ENCODE results near the gene SLC2A1.

SLC2A1 gene

GRCh38 chr1:42981255-42981805 lies 22.7 kb upstream of the SLC2A1 start:
- DNase-seq (ENCODE audit: extremely low read depth in 1 of 2, low read depth in 1 of 2) = no peak

GRCh38 chr1:42979896-42980800 lies 21.5 kb upstream of the SLC2A1 start:
- DNase-seq (ENCODE audit: extremely low read depth in 1 of 2, low read depth in 1 of 2) = no peak

GRCh38 chr1:42979036-42979430 lies 20.4 kb upstream of the SLC2A1 start:
- no peak for DNase-seq (ENCODE audit: extremely low read depth in 1 of 2, low read depth in 1 of 2)

GRCh38 chr1:42978317-42979035 lies 19.8 kb upstream of the SLC2A1 start:
- no peak for DNase-seq (ENCODE audit: extremely low read depth in 1 of 2, low read depth in 1 of 2)

GRCh38 chr1:42977653-42978052 lies 19.0 kb upstream of the SLC2A1 start:
- DNase-seq (ENCODE audit: extremely low read depth in 1 of 2, low read depth in 1 of 2) = no peak

GRCh38 chr1:42975561-42976225 lies 17.0 kb upstream of the SLC2A1 start:
- no peak for DNase-seq (ENCODE audit: extremely low read depth in 1 of 2, low read depth in 1 of 2)

- DNase-seq (ENCODE audit: extremely low read depth in 1 of 2, low read depth in 1 of 2) = no peak
Observed at GRCh38 chr1:42974767-42975437, 16.2 kb upstream of the SLC2A1 start.

GRCh38 chr1:42973799-42974198 lies 15.1 kb upstream of the SLC2A1 start:
- no peak for DNase-seq (ENCODE audit: extremely low read depth in 1 of 2, low read depth in 1 of 2)

- no peak for DNase-seq (ENCODE audit: extremely low read depth in 1 of 2, low read depth in 1 of 2)
Observed at GRCh38 chr1:42973286-42973685, 14.6 kb upstream of the SLC2A1 start.

- no peak for DNase-seq (ENCODE audit: extremely low read depth in 1 of 2, low read depth in 1 of 2)
Observed at GRCh38 chr1:42971841-42972291, 13.2 kb upstream of the SLC2A1 start.

GRCh38 chr1:42970143-42970542 lies 11.5 kb upstream of the SLC2A1 start:
- DNase-seq (ENCODE audit: extremely low read depth in 1 of 2, low read depth in 1 of 2) = no peak

- DNase-seq (ENCODE audit: extremely low read depth in 1 of 2, low read depth in 1 of 2) = no peak
Observed at GRCh38 chr1:42968654-42969053, 10.0 kb upstream of the SLC2A1 start.

- DNase-seq (ENCODE audit: extremely low read depth in 1 of 2, low read depth in 1 of 2) = no peak
Observed at GRCh38 chr1:42966688-42967612, 8.3 kb upstream of the SLC2A1 start.

GRCh38 chr1:42965378-42965777 lies 6.7 kb upstream of the SLC2A1 start:
- no peak for DNase-seq (ENCODE audit: extremely low read depth in 1 of 2, low read depth in 1 of 2)

- no peak for DNase-seq (ENCODE audit: extremely low read depth in 1 of 2, low read depth in 1 of 2)
Observed at GRCh38 chr1:42964044-42964812, 5.6 kb upstream of the SLC2A1 start.

- no peak for DNase-seq (ENCODE audit: extremely low read depth in 1 of 2, low read depth in 1 of 2)
Observed at GRCh38 chr1:42963378-42964043, 4.8 kb upstream of the SLC2A1 start.

- DNase-seq (ENCODE audit: extremely low read depth in 1 of 2, low read depth in 1 of 2) = no peak
Observed at GRCh38 chr1:42962641-42963377, 4.1 kb upstream of the SLC2A1 start.

All from stimulated activated CD8-positive, alpha-beta memory T cell treated with anti-CD3 and anti-CD28 coated beads, Interleukin-7, amount 100 ng/mL, for 48 hours (primary cell).